ENCODE measurements around the gene CFC1. TPM values are rescaled to one million over a fixed set of nuclear protein-coding genes. Genes with fewer than 3 reads are reported as not detected.
"Not testable (repeated sequence)": the region's sequence is repeated elsewhere in the genome, so short reads cannot be mapped to it uniquely, and the experiment has no call there.

The CFC1 gene
- total and polyA plus RNA-seq, 2 of the 8 experiments (the other 6 are each of a cell fraction or from before 2014, with no cell fraction given) = 0.14 TPM; not detected in 1

- not testable (repeated sequence) for H3K9me3 ChIP-seq (ENCODE audit: insufficient read depth in 2 of 2, low read depth in 1 of 2, low read length in 1 of 2)
Observed at GRCh38 chr2:130581491-130581890, 17.9 kb downstream of the CFC1 start.

GRCh38 chr2:130579121-130579520 lies 20.3 kb downstream of the CFC1 start:
- H2BK20ac ChIP-seq (ENCODE audit: low read length); H3K79me1 ChIP-seq (ENCODE audit: low read depth, low read length); H2BK12ac ChIP-seq (ENCODE audit: low read depth, low read length); H3K36me3 ChIP-seq (ENCODE audit: control insufficient read depth in 2 of 4, insufficient read depth in 4 of 4, low read length in 3 of 4); H2AFZ ChIP-seq (ENCODE audit: low read length); H2BK120ac ChIP-seq (replicated peaks; ENCODE audit: low read depth, low read length); CTCF ChIA-PET (ENCODE audit: partially characterized antibody); H3K4me3 ChIP-seq (ENCODE audit: extremely low read depth in 1 of 4, insufficient read depth in 2 of 4, low read depth in 3 of 4, low read length in 4 of 4); H3K4me1 ChIP-seq (replicated peaks in 1 of 4; ENCODE audit: control insufficient read depth in 3 of 4, insufficient read depth in 4 of 4, low read length in 3 of 4); H3K9ac ChIP-seq (replicated peaks in 1 of 4; ENCODE audit: extremely low read depth in 1 of 4, low read depth in 3 of 4, low read length in 3 of 4); H3K27me3 ChIP-seq (replicated peaks in 1 of 4; ENCODE audit: control insufficient read depth in 3 of 4, extremely low read depth in 1 of 4, insufficient read depth in 3 of 4, low read length in 3 of 4); H2BK15ac ChIP-seq (ENCODE audit: low read length); H4K20me1 ChIP-seq (replicated peaks in 1 of 2; ENCODE audit: control insufficient read depth in 1 of 2, insufficient read depth in 2 of 2, low read length in 2 of 2); H3K23me2 ChIP-seq (ENCODE audit: low read depth, low read length); H3K23ac ChIP-seq (ENCODE audit: insufficient read length); H3K79me2 ChIP-seq (ENCODE audit: control insufficient read depth in 1 of 2, insufficient read depth in 2 of 2, low read length in 2 of 2); DNase-seq (ENCODE audit: low read depth in 1 of 2, low spot score in 2 of 2); H4K5ac ChIP-seq (ENCODE audit: insufficient read length, low read depth, low read length); POLR2A ChIA-PET (ENCODE audit: partially characterized antibody); FAIRE-seq; H4K91ac ChIP-seq (replicated peaks; ENCODE audit: insufficient read length, low read length); H3K27ac ChIP-seq (ENCODE audit: low read depth, low read length); H2AK5ac ChIP-seq (ENCODE audit: low read depth, low read length); H3K18ac ChIP-seq (ENCODE audit: extremely low read depth, low read length); H4K8ac ChIP-seq (ENCODE audit: extremely low read depth, insufficient read depth, low read length); H2BK5ac ChIP-seq (ENCODE audit: low read depth, low read length); H3K4me2 ChIP-seq (ENCODE audit: insufficient read depth in 1 of 2, low read depth in 2 of 2, low read length in 2 of 2); H3K9me3 ChIP-seq (ENCODE audit: insufficient read depth in 2 of 2, low read depth in 1 of 2, low read length in 1 of 2); H3K56ac ChIP-seq (replicated peaks; ENCODE audit: insufficient read length, low read depth, low read length); H3K14ac ChIP-seq (ENCODE audit: insufficient read length); H3K4ac ChIP-seq (replicated peaks; ENCODE audit: insufficient read length, low read depth, low read length): not testable (repeated sequence)
- 95% methylated on average over 5 of the region's 7 CpGs; no CpG with 5 or more reads in 1 of the 2 experiments for WGBS, 2 experiments (ENCODE audit: extremely low coverage in 1 of 2, insufficient coverage in 1 of 2, insufficient read length in 1 of 2, insufficient replicate concordance in 2 of 2, low coverage in 1 of 2, low lambda C conversion rate in 2 of 2, missing lambda C conversion rate in 1 of 2)

More at GRCh38 chr2:130581491-130581890, 17.9 kb downstream of the CFC1 start:
- H3K27me3 ChIP-seq (replicated peaks in 1 of 4; ENCODE audit: control insufficient read depth in 3 of 4, extremely low read depth in 1 of 4, insufficient read depth in 3 of 4, low read length in 3 of 4); H4K8ac ChIP-seq (ENCODE audit: extremely low read depth, insufficient read depth, low read length); H2AK5ac ChIP-seq (ENCODE audit: low read depth, low read length); POLR2A ChIA-PET (ENCODE audit: partially characterized antibody); H2BK15ac ChIP-seq (ENCODE audit: low read length); H2BK120ac ChIP-seq (replicated peaks; ENCODE audit: low read depth, low read length); H3K14ac ChIP-seq (ENCODE audit: insufficient read length); H3K23me2 ChIP-seq (ENCODE audit: low read depth, low read length); H3K79me2 ChIP-seq (ENCODE audit: control insufficient read depth in 1 of 2, insufficient read depth in 2 of 2, low read length in 2 of 2); H4K91ac ChIP-seq (replicated peaks; ENCODE audit: insufficient read length, low read length); H3K4me3 ChIP-seq (ENCODE audit: extremely low read depth in 1 of 4, insufficient read depth in 2 of 4, low read depth in 3 of 4, low read length in 4 of 4); H3K9ac ChIP-seq (replicated peaks in 1 of 4; ENCODE audit: extremely low read depth in 1 of 4, low read depth in 3 of 4, low read length in 3 of 4); H3K4ac ChIP-seq (replicated peaks; ENCODE audit: insufficient read length, low read depth, low read length); H3K27ac ChIP-seq (ENCODE audit: low read depth, low read length); H4K5ac ChIP-seq (ENCODE audit: insufficient read length, low read depth, low read length); H3K18ac ChIP-seq (ENCODE audit: extremely low read depth, low read length); FAIRE-seq; H3K79me1 ChIP-seq (ENCODE audit: low read depth, low read length); CTCF ChIA-PET (ENCODE audit: partially characterized antibody); H3K23ac ChIP-seq (ENCODE audit: insufficient read length); H2BK12ac ChIP-seq (ENCODE audit: low read depth, low read length); H3K4me1 ChIP-seq (replicated peaks in 1 of 4; ENCODE audit: control insufficient read depth in 3 of 4, insufficient read depth in 4 of 4, low read length in 3 of 4); H2BK5ac ChIP-seq (ENCODE audit: low read depth, low read length); H3K4me2 ChIP-seq (ENCODE audit: insufficient read depth in 1 of 2, low read depth in 2 of 2, low read length in 2 of 2); H2BK20ac ChIP-seq (ENCODE audit: low read length); H3K56ac ChIP-seq (replicated peaks; ENCODE audit: insufficient read length, low read depth, low read length); H3K36me3 ChIP-seq (ENCODE audit: control insufficient read depth in 2 of 4, insufficient read depth in 4 of 4, low read length in 3 of 4); H4K20me1 ChIP-seq (replicated peaks in 1 of 2; ENCODE audit: control insufficient read depth in 1 of 2, insufficient read depth in 2 of 2, low read length in 2 of 2); H2AFZ ChIP-seq (ENCODE audit: low read length): not testable (repeated sequence)
- WGBS, 2 experiments (ENCODE audit: extremely low coverage in 1 of 2, insufficient coverage in 1 of 2, insufficient read length in 1 of 2, insufficient replicate concordance in 2 of 2, low coverage in 1 of 2, low lambda C conversion rate in 2 of 2, missing lambda C conversion rate in 1 of 2) = 93% methylated on average over 5 of the region's 7 CpGs; no CpG with 5 or more reads in 1 of the 2 experiments
- peak in 1 of 2 experiments; percentile 40 for DNase-seq (ENCODE audit: low read depth in 1 of 2, low spot score in 2 of 2)
